ENCODE measurements around the gene ABCB8.

Gene ABCB8

DNA sequence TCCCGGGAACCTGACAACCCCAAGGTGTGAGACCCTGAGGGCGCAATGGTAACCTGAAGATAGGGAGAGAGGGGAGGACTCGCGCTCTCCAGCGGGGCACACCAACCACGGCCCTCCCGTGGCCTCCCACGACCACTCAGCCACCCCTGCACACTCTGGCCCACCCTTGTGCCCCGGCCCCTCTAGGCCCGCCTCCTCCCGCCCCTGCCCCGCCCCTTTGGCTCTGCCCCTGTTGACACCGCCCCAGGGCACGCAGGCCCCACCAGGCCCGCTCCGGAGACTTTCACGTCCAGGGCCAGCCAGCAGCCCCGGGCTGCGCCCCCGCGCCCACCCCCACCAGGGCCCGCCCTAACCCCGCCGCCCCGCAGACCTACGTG, 14.9 kb upstream of the ABCB8 start:
- TF ChIP-seq, protein P1, sequence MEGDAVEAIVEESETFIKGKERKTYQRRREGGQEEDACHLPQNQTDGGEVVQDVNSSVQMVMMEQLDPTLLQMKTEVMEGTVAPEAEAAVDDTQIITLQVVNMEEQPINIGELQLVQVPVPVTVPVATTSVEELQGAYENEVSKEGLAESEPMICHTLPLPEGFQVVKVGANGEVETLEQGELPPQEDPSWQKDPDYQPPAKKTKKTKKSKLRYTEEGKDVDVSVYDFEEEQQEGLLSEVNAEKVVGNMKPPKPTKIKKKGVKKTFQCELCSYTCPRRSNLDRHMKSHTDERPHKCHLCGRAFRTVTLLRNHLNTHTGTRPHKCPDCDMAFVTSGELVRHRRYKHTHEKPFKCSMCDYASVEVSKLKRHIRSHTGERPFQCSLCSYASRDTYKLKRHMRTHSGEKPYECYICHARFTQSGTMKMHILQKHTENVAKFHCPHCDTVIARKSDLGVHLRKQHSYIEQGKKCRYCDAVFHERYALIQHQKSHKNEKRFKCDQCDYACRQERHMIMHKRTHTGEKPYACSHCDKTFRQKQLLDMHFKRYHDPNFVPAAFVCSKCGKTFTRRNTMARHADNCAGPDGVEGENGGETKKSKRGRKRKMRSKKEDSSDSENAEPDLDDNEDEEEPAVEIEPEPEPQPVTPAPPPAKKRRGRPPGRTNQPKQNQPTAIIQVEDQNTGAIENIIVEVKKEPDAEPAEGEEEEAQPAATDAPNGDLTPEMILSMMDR (IDR thresholded peaks at IDR 0.05; ENCODE audit: extremely low read depth, insufficient read depth, missing control alignments), result no peak
- in situ Hi-C loops (cut with MboI; ENCODE audit: low pct_unique_long_range_greater_than_20kb, low sequenced_read_pairs, unreplicated experiment), result no loop called here
- peak; percentile 54 for DNase-seq (ENCODE audit: low spot score)

DNA sequence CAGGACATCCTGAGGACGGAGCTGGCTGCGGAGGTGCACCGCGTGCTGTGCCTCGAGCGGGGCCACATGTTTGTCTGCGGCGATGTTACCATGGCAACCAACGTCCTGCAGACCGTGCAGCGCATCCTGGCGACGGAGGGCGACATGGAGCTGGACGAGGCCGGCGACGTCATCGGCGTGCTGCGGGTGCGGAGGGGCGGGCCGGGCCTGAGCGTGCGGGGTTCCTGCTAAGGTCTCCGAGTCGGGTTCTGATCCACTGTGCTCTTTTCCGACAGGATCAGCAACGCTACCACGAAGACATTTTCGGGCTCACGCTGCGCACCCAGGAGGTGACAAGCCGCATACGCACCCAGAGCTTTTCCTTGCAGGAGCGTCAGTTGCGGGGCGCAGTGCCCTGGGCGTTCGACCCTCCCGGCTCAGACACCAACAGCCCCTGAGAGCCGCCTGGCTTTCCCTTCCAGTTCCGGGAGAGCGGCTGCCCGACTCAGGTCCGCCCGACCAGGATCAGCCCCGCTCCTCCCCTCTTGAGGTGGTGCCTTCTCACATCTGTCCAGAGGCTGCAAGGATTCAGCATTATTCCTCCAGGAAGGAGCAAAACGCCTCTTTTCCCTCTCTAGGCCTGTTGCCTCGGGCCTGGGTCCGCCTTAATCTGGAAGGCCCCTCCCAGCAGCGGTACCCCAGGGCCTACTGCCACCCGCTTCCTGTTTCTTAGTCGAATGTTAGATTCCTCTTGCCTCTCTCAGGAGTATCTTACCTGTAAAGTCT, 14.3 kb upstream of the ABCB8 start:
- in situ Hi-C loops (cut with MboI; ENCODE audit: low pct_unique_long_range_greater_than_20kb, low sequenced_read_pairs, unreplicated experiment), result no loop called here
- peak; percentile 87 for DNase-seq (ENCODE audit: low spot score)
- TF ChIP-seq, protein P1 (IDR thresholded peaks at IDR 0.05; ENCODE audit: extremely low read depth, insufficient read depth, missing control alignments), result peak; percentile 4

DNA sequence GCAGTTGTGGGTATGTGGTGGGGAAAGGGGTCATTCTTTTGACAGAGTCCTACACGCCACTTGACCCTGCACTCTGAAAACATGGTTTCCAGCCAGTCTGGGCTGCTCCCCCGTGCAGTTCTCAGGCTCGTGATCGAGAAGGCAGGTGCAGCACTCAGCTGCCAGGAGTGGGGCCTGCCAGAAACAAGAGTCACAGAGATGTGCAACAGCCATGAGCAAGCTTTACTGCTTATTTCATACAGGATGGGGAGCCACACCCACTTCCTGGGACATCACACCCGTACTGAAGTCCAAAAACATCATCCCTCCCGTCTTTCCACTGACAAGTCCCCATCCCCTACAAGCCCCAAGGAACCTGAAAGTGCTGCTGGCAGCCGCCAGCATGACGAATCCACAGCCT, 13.3 kb upstream of the ABCB8 start:
- in situ Hi-C loops (cut with MboI; ENCODE audit: low pct_unique_long_range_greater_than_20kb, low sequenced_read_pairs, unreplicated experiment), result no loop called here
- TF ChIP-seq, protein P1 (IDR thresholded peaks at IDR 0.05; ENCODE audit: extremely low read depth, insufficient read depth, missing control alignments), result no peak
- no peak for DNase-seq (ENCODE audit: low spot score)

DNA sequence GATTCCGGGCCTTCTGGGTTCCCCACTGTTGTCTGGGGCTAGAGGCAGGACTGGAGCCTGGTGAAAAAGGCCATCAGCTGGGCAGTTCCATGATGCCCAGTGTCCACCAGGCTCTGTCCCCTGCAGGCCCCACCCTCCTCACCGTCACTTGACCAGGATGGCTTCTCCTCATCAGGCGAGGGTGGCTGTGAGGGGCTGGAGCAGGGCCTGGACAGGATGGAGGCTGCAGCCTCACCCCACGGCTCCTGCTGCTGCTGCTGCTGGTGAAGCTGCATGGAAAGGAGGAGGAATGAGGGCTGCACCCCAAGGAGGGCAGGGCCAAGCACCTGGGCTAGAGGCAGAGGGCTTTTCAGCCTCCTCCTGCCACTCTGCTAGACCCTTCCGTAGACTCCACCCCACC, 12.3 kb upstream of the ABCB8 start:
- TF ChIP-seq, protein P1 (IDR thresholded peaks at IDR 0.05; ENCODE audit: extremely low read depth, insufficient read depth, missing control alignments), result no peak
- in situ Hi-C loops (cut with MboI; ENCODE audit: low pct_unique_long_range_greater_than_20kb, low sequenced_read_pairs, unreplicated experiment), result no loop called here
- DNase-seq (ENCODE audit: low spot score), result no peak

DNA sequence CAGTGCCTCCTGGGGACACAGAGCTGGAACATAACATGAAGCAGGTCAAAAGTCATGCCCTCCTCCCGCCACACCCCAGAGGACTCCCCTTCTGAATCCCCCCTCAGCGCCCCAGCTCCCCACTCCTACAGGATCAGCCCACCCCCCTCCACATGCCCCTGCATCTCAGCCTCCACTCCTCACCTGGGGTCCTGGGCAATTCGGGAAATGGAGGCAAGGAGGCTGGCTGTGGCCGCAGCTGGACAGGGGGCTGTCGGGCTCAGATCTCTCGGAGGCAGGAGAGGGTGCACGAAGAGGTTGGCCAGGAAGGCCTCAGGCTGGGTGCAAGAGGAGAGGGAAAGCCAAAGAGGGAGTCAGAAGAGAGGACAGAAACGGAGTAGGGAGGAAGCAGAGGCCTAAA, 11.7 kb upstream of the ABCB8 start:
- in situ Hi-C loops (cut with MboI; ENCODE audit: low pct_unique_long_range_greater_than_20kb, low sequenced_read_pairs, unreplicated experiment), result no loop called here
- TF ChIP-seq, protein P1 (IDR thresholded peaks at IDR 0.05; ENCODE audit: extremely low read depth, insufficient read depth, missing control alignments), result no peak
- no peak for DNase-seq (ENCODE audit: low spot score)

DNA sequence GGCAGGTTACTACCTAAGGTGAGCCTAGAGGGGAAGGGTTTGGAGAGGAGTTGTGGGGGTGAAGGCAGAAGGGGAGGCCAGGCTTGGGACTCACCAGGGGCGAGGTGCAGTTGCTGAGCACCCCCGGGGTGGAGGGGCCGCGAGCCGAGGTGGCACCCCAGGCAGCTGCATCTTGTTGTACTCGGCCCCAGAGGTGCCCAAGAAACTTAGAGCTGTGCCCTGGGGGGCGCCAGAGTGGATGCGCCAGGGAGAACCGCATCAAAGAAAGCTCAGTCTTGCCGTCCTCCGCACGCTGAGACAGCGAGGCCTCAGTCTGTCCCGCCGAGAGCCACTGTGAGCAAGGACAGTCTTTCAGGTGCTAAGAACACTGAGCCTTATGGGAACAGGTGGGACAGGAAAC, 11.3 kb upstream of the ABCB8 start:
- TF ChIP-seq, protein P1 (IDR thresholded peaks at IDR 0.05; ENCODE audit: extremely low read depth, insufficient read depth, missing control alignments), result no peak
- in situ Hi-C loops (cut with MboI; ENCODE audit: low pct_unique_long_range_greater_than_20kb, low sequenced_read_pairs, unreplicated experiment), result no loop called here
- DNase-seq (ENCODE audit: low spot score), result no peak

Data from GM13977 (cell line).